Inflammatory macrophage treated with lipopolysaccharide for 1 hour (primary cell): ENCODE results near the gene SCAMP1.
"Not testable (repeated sequence)": the region's sequence is repeated elsewhere in the genome, so short reads cannot be mapped to it uniquely, and the experiment has no call there.

ENCODE experiments used
- DNase-seq, 2 donors: peaks; one replicate each; pipeline ENCODE4 v3.0.0-alpha.2; 2020 to 2022

SCAMP1 gene

DNA sequence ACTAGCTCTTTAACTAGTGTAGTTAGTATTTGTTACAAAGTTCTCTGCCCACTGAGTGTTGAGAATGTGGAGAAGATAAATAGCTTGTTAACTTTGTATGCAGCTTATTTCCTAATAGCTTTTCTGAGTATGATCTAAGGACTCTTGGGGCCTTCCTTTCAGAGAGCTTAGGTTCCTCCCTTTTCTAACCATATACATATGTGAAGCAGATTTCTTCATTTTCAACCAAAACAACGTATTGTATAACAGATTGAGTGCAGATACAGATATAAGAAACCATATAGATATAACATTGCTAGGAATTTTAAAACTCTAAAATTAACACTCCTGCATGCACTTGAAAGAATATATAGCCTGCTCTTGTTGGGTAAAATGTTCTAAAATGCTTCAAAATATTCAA is 70.4 kb downstream of the SCAMP1 start:
- no peak for DNase-seq

DNA sequence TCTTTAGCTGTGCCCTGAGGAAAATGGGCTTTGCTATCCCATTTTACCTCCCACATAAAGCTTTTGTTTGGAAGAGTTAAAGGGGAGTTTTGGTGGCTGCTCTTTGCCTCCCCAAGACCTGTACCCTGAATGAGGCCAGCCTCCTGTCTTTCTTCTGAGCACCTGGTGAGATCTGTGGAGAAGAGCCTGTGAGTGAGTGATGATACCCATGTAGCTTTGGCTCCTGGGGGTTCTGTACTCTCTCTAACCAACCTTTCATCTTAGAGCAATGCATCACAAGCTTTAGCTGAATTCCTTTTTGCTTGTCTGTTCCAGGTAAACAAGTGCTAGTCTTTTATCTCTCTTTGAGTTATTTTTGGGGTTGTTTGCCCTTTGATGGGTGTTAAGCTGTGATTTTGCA is 73.6 kb downstream of the SCAMP1 start:
- no peak for DNase-seq

DNA sequence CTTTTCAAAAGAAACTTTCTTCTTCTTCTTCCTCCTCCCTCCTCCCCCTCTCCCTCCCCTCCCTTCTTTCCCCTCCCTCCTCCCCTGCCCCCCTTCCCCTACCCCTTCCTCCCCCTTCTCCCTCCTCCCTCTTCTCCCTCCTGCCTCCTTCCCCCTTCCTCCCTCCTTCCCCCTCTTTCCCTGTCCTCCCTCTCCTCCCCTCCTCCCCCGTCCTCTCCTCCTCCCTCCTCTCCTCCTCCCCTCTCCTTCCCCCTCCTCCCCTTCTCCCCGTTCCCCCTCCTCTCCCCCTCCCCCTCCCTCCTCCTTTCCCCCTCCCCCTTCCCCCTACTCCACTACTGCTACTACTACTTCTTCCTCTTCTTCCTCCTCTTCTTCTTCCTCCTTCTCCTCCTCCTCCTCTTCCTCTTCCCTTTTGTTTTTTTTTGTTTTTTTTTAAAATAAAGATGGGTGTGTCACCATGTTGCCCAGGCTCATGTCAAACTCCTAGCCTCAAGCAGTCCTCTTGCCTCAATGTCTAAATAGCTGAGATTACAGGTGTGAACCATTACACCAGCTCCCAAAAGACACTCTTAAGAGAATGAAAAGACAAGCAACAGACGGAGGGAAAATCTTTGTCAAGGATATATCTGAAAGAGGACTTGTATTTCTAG is 87.5 kb downstream of the SCAMP1 start:
- DNase-seq, result no peak

DNA sequence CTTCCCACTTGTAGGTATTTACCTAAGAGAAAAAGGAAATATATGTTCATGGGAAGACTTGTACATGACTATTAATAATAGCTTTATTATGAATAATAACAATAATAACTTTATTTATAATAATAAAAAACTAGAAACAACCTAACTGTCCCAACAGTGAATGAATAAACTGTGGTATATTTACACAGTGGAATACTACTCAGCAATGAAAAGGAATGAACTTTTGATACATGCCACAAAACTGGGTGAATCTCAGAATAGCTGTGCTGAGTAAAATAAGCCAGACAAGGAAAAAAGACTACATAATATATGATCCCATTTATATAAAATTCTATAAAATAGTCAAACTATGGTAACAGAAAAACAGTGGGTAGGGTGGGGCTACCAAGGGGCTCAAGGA is 88.7 kb downstream of the SCAMP1 start:
- no peak for DNase-seq

DNA sequence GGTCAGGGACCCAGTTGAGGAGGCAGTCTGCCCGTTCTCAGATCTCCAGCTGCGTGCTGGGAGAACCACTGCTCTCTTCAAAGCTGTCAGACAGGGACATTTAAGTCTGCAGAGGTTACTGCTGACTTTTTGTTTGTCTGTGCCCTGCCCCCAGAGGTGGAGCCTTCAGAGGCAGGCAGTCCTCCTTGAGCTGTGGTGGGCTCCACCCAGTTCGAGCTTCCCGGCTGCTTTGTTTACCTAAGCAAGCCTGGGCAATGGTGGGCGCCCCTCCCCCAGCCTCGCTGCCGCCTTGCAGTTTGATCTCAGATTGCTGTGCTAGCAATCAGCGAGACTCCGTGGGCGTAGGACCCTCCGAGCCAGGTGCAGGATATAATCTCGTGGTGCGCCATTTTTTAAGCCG is 97.1 kb downstream of the SCAMP1 start:
- not testable (repeated sequence) for DNase-seq

DNA sequence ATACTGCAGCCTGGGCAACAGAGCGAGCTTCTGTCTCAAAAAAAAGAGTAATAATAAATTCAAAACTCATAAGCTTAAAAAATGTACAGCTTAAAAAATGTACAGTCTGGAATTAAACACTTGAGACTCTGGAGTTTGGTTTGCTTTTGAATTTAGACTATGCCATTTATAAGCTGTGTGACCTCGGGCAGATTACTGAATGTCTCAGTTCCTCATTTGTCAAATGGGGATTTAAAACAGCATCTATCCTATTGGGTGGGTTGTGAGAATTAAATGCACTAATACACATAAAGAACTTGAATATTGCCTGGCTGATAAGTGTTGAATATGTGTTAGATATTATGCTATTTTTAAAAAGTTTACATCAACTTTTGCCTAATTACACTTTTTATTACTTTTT is 98.4 kb downstream of the SCAMP1 start:
- no peak for DNase-seq

DNA sequence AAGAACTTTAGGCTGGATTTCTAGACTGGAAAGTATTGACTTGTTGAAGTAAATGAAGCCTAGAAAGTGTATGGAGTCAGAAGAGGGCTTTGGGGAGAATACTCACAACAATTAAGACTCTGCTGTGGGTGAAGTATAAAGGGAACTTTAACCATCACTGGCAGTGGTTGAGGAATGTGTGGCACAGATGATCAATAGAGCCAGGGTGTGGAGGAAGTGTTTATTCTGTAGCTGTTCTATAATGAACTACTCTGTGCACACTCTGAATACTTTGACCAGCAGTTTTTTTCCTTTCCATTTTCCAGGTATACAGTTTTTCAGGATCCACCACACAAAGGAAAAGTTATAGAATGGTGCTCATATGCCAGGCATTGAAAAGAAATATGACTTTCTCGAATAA is 106.7 kb downstream of the SCAMP1 start:
- no peak for DNase-seq

DNA sequence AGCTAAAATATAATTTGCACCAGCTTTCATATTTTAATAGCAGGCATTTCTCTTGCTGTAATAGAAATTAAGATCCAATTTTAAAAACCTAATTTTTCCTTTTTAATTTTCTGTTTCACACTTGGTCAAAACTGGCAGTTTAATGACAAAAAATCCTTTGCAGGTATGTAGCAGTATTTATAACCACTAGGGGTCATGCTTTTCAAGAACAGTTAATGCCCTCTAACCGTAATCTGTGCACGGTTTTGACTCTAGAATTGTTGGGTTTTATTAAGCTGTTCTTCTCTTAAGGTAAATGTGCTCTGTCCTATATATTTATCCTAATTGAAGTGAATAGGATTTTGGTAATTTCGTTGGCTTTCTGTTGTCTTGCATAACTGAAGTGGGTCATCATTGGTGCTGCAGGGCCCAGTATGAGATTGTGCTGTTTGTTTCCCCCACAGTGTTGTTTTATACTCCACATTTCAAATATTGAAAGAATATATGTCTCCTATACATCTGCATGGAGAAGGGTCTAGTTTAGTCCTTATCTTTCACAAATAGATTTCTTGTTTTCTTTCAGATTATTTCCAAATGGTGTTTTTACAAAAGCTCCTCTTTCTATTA is 107.4 kb downstream of the SCAMP1 start:
- peak; percentile 35 to 60 for DNase-seq

DNA sequence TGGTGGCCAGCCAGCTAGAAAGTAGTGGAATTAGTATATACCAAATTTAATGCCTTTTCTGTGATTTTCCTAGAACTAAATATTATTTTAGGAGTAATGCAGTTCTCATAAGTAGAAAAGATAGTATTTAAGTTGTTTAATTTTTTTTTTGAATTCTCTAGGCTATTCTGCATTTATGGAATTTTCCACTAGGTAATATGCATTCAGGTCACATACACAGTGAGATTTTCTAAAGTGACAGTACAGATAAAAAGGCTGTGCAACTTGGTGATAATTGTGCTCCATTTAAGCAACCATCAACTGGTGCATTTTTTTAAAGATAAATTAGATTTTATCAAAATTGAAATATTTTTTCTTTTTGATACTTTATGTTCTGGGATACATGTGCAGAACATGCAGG is 111.5 kb downstream of the SCAMP1 start:
- no peak for DNase-seq

DNA sequence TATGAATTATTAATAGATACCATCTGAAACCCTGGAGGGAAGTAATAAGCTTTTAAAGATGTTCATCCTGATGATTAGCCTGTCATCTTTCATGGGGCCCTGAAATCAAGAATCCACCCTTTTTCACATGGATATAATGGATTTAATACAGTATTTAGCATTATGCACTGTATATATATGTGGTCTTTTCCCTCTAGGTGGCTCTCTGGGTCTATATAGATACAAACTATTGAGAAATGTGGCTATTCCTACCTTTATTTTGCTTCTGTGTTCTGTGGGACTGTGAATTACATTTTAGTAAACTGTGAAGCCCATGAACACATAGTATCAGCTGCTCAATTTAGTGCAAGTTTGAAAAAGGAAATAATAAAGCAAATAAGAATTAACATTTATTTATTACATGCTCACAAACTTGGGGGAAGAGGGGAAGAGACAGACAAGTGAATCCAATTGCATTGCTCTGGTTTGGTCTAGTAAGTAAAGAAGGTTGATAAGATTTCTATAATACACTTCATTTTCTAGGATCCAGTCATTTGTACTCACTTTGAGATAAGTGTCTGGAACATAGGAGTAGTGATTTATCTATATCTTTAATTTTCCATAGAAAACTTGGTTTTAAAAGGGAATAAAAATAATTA is 112.2 kb downstream of the SCAMP1 start:
- DNase-seq, result peak in 1 of 2 donors; percentile 48

DNA sequence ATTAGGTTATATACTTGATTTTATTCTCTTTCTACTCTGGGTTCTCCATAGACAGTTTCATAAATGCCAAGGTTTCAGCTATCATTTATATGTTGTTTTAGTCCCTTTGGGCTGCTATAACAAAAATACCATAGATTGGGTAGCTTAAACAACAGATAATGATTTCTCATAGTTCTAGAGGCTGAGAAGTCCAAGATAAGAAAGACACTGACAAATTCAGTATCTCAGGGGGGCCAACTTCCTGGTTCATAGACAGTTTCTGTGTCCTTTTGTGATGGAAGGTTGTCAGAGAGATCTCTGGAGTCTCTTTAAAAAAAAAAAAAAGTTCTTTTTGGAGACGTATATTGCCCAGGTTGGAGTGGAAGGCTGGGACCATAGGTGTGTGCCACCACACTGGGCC is 113.3 kb downstream of the SCAMP1 start:
- no peak for DNase-seq

DNA sequence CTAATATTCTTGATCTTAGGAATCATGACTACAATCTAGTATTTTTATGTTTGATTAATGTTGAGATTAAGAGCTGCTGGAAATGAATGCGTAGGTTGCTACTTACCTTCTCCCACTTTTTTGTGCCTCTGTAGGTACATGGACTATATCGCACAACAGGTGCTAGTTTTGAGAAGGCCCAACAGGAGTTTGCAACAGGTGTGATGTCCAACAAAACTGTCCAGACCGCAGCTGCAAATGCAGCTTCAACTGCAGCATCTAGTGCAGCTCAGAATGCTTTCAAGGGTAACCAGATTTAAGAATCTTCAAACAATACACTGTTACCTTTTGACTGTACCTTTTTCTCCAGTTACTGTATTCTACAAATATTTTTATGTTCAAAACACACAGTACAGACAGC is 115.0 kb downstream of the SCAMP1 start:
- DNase-seq, result no peak

DNA sequence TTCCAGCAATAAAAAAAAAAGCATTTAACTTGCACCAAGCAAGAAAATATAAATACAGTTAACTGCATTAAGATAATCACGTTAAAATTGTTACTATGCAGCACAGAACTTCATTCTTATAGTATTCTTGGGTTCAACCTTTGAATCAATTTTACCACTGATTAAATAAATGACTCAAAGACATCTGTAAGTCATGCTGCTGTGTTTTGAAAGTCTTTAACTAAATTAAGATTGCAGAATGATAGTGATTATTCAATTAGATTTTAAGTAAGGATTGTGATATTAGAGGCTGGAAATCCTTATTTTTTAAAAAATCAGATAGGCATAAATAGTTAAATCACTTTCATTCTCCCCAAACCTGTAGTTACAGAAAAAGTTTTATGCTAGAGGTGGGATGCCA is 116.4 kb downstream of the SCAMP1 start:
- DNase-seq, result no peak

DNA sequence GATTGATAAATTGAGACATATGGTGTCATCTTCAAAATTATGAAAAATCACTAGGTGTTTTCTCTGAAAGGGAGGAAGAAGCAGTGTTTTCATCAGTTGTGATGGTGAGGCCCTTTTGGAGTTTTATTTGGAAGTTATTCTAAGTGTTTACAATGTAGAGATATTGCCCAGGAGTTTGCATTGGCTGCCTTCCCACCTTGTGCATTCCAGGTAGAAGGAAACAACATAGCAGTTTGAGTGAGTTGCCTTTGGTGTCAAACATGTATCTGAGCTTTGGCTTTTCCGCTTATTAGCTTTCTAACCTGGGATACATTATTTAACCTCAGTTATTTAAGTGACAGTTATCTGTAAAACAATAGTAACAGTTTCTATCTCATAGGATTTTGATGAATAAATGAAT is 122.5 kb downstream of the SCAMP1 start:
- no peak for DNase-seq

DNA sequence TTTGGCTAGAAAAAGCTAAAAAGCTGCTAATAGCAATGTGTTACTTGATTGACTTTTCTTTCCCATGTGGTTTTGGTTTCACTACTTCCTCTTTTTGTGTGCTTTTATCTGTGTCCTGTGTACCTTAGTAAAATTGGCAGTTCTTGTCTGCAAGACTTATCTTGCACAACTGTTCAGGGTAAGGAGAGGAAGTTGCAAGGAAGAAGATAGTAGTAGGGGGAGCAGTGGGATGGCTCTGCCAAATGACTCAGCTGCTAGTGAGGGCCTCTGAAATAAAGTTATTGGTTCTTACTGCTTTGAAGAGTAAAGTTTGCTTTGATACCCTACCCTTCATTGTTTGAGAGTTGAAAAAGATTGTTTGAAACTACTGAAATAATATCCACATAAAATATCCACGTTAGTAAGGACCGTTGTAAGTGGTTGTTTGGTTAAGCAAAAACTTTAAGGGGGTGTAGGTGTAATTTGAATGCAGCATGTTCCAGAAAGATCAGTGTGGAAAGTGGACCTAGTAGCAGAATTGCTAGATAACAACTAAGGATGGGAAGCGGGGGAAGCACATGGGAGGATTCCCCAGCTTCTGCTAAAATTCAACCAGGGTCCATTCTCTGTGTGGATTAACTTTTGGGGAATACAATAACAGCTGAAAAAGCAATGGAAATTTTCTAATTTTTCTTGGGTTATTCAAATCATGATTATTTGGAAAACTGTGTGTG is 123.5 kb downstream of the SCAMP1 start:
- DNase-seq, result peak; percentile 67 to 92

DNA sequence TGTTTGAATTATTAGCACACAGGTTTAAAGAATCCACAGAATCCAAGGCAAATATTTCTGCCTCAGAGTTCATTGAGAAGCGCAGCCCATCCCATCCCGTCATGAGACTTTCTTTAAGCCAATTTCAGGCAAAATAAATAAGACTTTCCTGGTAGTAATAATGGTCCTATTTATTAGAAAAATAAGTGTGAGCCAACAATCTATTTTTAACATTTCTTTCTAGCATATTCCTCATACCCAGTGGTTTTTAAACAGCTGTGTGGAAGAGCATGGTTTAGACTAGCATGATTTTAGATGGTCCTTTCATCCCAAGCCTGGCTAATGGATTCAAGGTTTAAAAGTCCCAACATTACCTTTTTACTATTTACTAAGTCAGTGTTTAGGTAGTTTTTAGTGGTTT is 125.8 kb downstream of the SCAMP1 start:
- no peak for DNase-seq

DNA sequence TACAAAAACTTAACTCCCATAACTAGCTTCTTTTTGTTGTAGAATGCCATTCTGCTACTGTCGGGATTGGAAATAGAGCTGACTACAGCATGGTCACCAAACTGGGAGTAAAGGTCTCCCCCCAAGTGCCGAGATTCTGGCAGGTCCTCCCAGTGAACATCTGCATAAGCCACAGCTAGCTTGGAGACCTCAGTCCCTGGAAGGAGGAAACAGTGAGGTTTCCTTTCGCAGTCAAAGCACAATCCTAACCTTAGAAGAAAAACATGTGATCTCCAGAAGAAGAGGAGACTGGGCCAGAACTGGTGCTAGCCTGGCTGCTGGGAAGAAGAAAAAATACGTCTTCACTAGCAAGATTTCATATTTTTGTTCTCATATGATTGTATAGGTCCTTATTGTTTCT is 127.4 kb downstream of the SCAMP1 start:
- no peak for DNase-seq

DNA sequence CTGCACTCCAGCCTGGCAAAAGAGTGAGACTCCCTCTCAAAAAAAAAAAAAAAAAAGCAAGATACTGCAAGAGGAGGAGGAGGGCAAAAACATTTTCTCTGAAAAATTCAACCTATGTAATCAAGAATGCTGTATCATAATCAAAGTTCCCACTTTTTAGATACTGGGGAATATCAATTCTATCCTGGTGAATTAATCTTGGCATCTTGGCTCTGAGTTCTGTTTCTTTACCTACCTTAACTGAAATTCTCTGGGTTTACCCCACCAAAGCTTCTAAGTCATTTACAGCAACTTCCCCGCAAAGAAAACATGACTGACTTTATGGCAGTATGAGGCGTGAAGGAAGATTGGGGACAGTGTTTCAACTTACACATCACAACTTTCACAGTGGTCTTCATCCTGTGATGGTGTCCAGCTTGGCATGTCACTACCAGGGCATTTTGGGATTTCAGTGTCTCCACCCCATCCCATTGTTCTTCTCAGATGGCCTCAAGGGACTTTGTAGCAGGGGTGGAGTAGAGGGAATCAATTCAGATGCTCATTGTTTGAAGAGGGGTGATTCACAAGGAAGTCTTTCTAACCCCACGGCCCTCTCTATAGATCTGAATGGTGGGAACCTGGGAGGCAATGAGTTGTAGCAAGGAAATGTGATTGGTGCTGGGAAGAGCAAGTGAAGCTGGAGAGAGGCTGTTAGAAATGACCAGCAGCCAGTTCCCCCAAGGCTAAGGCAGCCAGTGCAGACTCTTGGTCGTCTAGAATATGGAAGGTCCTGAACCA is 130.5 kb downstream of the SCAMP1 start:
- DNase-seq, result no peak

DNA sequence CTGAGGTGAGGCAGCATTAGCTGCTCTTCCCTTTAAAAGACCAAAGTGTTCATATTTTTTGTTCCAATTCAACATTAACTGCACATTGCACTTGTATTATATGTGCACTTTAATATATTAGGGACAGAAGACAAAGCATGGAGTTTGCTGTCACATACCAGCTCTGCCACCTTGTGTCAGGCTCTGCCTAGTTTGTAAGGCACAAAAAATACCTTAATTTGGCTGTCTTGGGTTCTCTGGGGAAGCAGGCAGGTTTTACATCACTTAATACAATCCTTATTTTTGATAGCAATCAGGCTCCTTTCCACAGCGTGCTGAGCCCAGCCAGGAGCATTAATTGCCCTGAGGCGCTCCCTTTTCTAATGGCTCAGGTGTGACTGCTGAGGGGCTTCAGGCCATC is 131.8 kb downstream of the SCAMP1 start:
- no peak for DNase-seq

DNA sequence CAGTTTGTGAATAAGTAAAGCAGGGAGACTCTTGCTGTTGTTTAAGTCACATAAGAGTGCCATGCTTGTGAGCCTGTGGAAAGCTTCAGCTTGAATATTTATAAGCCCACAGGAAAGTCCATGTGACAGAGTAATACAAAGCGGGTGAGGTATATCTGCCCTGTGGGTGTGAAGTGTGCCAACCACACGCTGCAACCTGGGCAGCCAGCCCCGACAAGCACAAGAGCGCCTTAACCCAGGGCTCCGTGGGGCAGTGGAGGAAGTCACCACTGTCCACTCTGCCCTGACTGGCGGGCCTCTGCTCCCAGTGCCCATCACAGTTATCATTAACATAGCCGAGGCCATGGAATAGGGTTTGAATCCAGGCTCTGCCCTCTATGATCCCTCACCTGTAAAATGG is 132.2 kb downstream of the SCAMP1 start:
- DNase-seq, result no peak

DNA sequence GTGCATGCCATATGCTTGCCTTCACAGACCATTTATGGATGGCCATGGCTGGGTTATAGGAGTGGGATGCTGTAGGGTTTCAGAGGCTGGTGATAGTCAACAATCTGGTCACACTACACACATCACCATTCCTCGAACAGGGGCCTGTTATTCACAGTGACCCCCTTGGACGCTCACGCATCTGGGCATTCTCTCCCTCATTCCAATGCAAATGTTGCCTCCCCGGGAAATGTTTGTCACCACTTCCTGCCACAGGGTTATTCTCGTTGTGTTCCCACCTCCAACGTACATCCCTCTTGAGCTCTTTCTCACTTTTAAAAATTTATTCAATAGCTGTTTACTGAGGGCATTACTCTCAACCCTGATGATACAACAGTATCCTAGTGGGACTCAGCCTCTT is 135.4 kb downstream of the SCAMP1 start:
- DNase-seq, result no peak

DNA sequence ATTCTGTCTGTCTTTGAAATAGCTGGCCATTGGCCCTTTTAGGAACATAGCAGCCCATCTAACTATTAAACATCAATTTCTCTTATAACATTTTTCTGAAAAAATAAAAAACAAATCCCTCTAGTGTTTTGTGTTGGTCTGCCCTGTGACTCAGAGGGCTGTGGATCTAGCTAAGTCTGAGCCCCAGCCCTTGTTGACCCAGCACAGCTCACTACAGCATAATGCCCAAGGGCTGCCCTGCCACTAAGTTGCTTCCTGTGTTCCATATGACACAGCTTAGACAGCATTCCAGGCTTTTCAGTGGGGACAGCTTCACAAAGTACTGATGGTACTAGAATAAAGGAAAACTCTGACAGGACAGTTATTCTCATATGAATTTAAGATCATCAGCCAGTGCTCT is 136.0 kb downstream of the SCAMP1 start:
- DNase-seq, result no peak
